ENCODE measurements around the gene XPO6. TPM values are rescaled to one million over a fixed set of nuclear protein-coding genes. Genes with fewer than 3 reads are reported as not detected.

XPO6 gene
- total and polyA plus RNA-seq, 2 of the 13 experiments (the other 11 are each of a cell fraction or from before 2014, with no cell fraction given), result 109 to 129 TPM

GRCh38 chr16:28211758-28212531 lies at the start of gene XPO6 (continued):
- TF ChIP-seq ZNF280D (CRISPR knock-in tag; IDR thresholded peaks at IDR 0.05) (peak; percentile 99), GLI4 (CRISPR knock-in tag; IDR thresholded peaks at IDR 0.05; ENCODE audit: borderline replicate concordance) (0 out of 2 replicates have a peak, but pooled peaks have one; percentile 80), SNAI1 (CRISPR knock-in tag; IDR thresholded peaks at IDR 0.05; ENCODE audit: borderline replicate concordance) (no peak), HNRNPUL1 (IDR thresholded peaks at IDR 0.05; ENCODE audit: low read depth, low read length) (no peak), ZNF639 (CRISPR knock-in tag; conservative IDR thresholded peaks at IDR 0.05) (peak; percentile 83), ZNF367 (CRISPR knock-in tag; IDR thresholded peaks at IDR 0.05; ENCODE audit: borderline replicate concordance) (no peak), SP1 (IDR thresholded peaks at IDR 0.05) (no peak), SP1 (CRISPR knock-in tag; IDR thresholded peaks at IDR 0.05) (peak; percentile 98), FOXA1 (IDR thresholded peaks at IDR 0.05) (no peak), FOXA1 (CRISPR knock-in tag; IDR thresholded peaks at IDR 0.05) (peak; percentile 25; the same call in 1 of the 2 replicates), ZNF7 (CRISPR knock-in tag; IDR thresholded peaks at IDR 0.05) (no peak), MEIS1 (CRISPR knock-in tag; IDR thresholded peaks at IDR 0.05; ENCODE audit: borderline replicate concordance) (peak; percentile 83; the same call in 1 of the 2 replicates), MAFG (CRISPR knock-in tag; IDR thresholded peaks at IDR 0.05) (no peak), ZNF850 (CRISPR knock-in tag; conservative IDR thresholded peaks at IDR 0.05) (no peak), ZBTB44 (CRISPR knock-in tag; IDR thresholded peaks at IDR 0.05) (no peak), CBX5 (CRISPR knock-in tag; IDR thresholded peaks at IDR 0.05; ENCODE audit: borderline replicate concordance) (peak; percentile 87; the same call in 1 of the 2 replicates), ZNF558 (CRISPR knock-in tag; IDR thresholded peaks at IDR 0.05; ENCODE audit: borderline replicate concordance) (peak; percentile 86; the same call in 1 of the 2 replicates), MIXL1 (CRISPR knock-in tag; IDR thresholded peaks at IDR 0.05) (peak; percentile 66), SRSF4 (IDR thresholded peaks at IDR 0.05; ENCODE audit: low read depth, low read length, poor library complexity, severe bottlenecking) (no peak), PHF21A (CRISPR knock-in tag; IDR thresholded peaks at IDR 0.05) (peak; percentile 50), RCOR2 (CRISPR knock-in tag; IDR thresholded peaks at IDR 0.05) (no peak), THAP11 (CRISPR knock-in tag; IDR thresholded peaks at IDR 0.05) (peak; percentile 92), E2F1 (CRISPR knock-in tag; IDR thresholded peaks at IDR 0.05) (peak; percentile 61; the same call in 1 of the 2 replicates), CREB1 (IDR thresholded peaks at IDR 0.05) (peak; percentile 79), CREB1 (CRISPR knock-in tag; IDR thresholded peaks at IDR 0.05) (peak; percentile 88)
